WTC11 (cell line): ENCODE data around the gene LCN10. TPM values are rescaled to one million over a fixed set of nuclear protein-coding genes. Genes with fewer than 3 reads are reported as not detected.
"Not testable (repeated sequence)": the region's sequence is repeated elsewhere in the genome, so short reads cannot be mapped to it uniquely, and the experiment has no call there.

Experiments used
- ATAC-seq: fragments of 200-7000 bp; cut with Tn5 transposase; 2 replicates; pipeline ENCODE4 v1.10.0; 2021; ENCODE audit warnings: mild to moderate bottlenecking, moderate library complexity
- CTCF ChIA-PET: fragments of 300-600 bp; sonication (Branson Sonifier 250); formaldehyde crosslinking; loops from one replicate; lab custom pipeline; 2021; ENCODE audit warnings: antibody characterized with exemption; lab: Charles Lee
- POLR2A ChIA-PET: fragments of 350-600 bp; sonication (Branson Sonifier 250); formaldehyde crosslinking; loops from one replicate; lab custom pipeline; 2021; ENCODE audit warnings: antibody characterized with exemption; lab: Charles Lee
- DNase-seq: peaks from one replicate; pipeline ENCODE4 v3.0.0; 2021; ENCODE audit warnings: low spot score
- H3K27ac Mint-ChIP-seq: 2 replicates; pipeline ENCODE4 v1.8.0; 2021; ENCODE audit warnings: mixed read lengths
- H3K27me3 Mint-ChIP-seq: 2 replicates; pipeline ENCODE4 v1.8.0; 2021; ENCODE audit warnings: low read depth, mild to moderate bottlenecking, moderate library complexity, mixed read lengths
- H3K36me3 Mint-ChIP-seq: 2 replicates; pipeline ENCODE4 v1.8.0; 2021; ENCODE audit warnings: mixed read lengths
- H3K4me1 Mint-ChIP-seq: 2 replicates; pipeline ENCODE4 v1.8.0; 2022; ENCODE audit warnings: mixed read lengths
- H3K4me3 Mint-ChIP-seq: 2 replicates; pipeline ENCODE4 v1.8.0; 2021; ENCODE audit warnings: mild to moderate bottlenecking, moderate library complexity, mixed read lengths
- H3K9me3 Mint-ChIP-seq: 2 replicates; pipeline ENCODE4 v1.8.0; 2021; ENCODE audit warnings: mixed read lengths
- ATF1 ChIP-seq: sonication (generic); formaldehyde crosslinking; IDR thresholded peaks from 2 replicates; pipeline ENCODE4 v1.8.1; 2023; ENCODE audit warnings: mild to moderate bottlenecking, moderate library complexity, missing genetic modification reagents
- GABPB1 ChIP-seq: sonication (generic); formaldehyde crosslinking; IDR thresholded peaks from 2 replicates; pipeline ENCODE4 v1.8.1; 2023; ENCODE audit warnings: mild to moderate bottlenecking, missing genetic modification reagents
- NFATC4 ChIP-seq: fragments of 250-450 bp; sonication (Bioruptor Pico); IDR thresholded peaks from 2 replicates; pipeline ENCODE4 v1.9.0; 2021; ENCODE audit warnings: mild to moderate bottlenecking
- SP1 ChIP-seq: sonication (generic); formaldehyde crosslinking; conservative IDR thresholded peaks from 2 replicates; pipeline ENCODE4 v1.8.1; 2022; ENCODE audit warnings: missing genetic modification reagents
- ZNF232 ChIP-seq: sonication (generic); formaldehyde crosslinking; IDR thresholded peaks from 2 replicates; pipeline ENCODE4 v1.8.0; 2022; ENCODE audit warnings: mild to moderate bottlenecking, missing genetic modification reagents
- ZNF317 ChIP-seq: sonication (generic); formaldehyde crosslinking; IDR thresholded peaks from 2 replicates; pipeline ENCODE4 v1.8.1; 2023; ENCODE audit warnings: low read depth, mild to moderate bottlenecking, moderate library complexity, missing genetic modification reagents, borderline replicate concordance
- total RNA-seq: library from RNA; stranded (reverse); gene quantifications from 3 replicates; pipeline ENCODE4 v1.2.3, GENCODE V29; 2021
- TF ChIP-seq, protein P1 (sequence below): sonication (generic); formaldehyde crosslinking; IDR thresholded peaks from 2 replicates; pipeline ENCODE4 v1.8.1; 2022; ENCODE audit warnings: mild to moderate bottlenecking, moderate library complexity, missing genetic modification reagents
- TF ChIP-seq, protein P2 (sequence below): fragments of 250-450 bp; sonication (Bioruptor Pico); IDR thresholded peaks from 2 replicates; pipeline ENCODE4 v1.9.0; 2021; ENCODE audit warnings: moderate library complexity, mild to moderate bottlenecking, inconsistent platforms, borderline replicate concordance
- TF ChIP-seq, protein P3 (sequence below): fragments of 200-600 bp; IDR thresholded peaks from 2 replicates; pipeline ENCODE4 v1.8.0; 2022; ENCODE audit warnings: antibody characterized with exemption

The LCN10 gene
- total RNA-seq, 1 experiment from 2014 or later: 2.4 TPM

DNA sequence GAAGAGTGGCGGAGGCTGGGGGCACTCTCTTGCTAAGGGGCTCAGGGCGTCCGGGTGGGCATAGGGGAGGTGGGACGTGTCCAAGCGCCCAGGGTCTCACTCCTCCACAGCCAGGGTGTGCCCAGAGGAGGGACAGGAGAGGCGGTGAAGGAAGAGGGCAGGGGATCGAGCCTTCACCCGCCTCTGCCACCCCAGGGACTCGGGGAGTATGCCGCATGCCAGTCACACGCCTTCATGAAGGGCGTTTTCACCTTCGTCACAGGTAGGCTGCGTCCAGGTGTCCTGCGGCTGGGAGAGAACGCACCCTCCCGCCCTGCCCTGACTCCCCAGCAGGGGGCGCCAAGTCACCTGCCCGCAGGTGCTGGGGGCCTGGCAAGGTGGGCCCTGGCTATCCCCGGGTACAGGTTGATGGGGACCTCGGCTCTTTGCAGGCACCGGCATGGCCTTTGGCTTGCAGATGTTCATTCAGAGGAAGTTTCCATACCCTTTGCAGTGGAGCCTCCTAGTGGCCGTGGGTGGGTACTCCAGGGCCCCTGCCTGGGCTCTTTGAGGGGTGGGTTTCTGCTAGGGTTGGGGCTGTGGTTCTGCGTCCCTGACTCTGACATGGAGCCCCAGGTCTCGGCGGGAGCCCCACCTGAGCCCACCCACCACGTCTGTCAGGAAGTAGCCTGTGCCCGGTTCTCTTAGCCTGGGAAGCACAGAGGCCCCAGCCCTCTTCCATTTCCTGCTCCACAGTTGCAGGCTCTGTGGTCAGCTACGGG, 49.0 kb upstream of the LCN10 start (continued):
- no peak for TF ChIP-seq ATF1 (CRISPR knock-in tag)
- TF ChIP-seq ZNF232 (CRISPR knock-in tag): peak; percentile 59; the same call in 1 of the 2 replicates

DNA sequence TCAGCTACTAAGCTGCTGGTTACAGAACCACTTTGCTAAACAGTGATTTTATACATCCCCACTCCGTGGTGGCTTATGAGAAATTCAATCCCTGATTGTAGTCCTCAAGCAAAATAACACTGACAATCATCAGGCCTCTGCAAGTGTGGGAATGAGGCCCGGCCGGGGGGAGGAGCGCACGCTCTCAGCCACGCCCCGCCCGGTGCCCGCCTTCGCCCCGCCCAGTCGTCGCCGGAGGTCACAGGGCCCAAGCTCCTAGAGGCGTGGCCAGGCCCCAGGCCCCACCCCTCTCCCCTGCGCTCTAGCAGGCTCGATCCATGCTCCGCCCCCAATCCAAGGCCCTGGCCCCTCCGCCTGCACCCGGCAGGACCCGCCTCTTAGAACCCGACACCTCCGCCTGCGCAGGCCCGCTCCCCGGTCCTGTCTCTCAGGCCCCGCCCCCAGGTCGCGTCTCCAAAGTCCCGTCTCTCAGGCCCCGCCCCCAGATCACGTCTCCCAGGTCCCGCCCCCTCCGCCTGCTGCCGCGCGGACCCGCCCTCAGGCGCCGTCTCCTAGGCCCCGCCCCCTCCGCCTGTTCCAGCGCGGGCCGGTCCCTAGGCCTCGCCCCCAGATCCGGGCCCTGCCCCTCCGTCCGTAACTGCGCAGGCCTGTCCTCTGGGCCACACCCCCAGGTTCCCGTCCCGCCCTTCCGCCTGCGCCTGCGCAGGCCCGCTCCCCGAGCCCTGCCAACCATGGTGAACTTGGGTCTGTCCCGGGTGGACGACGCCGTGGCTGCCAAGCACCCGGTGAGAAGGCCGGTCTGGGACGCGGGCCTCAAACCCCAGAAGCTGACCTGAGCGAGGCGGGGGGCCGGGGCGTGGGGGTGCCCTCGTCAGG, 48.1 kb upstream of the LCN10 start, which contains the start of gene TMEM141:
Gene TMEM141 (plus strand): TSS at position 705 of the 876 bp plus-strand sequence. CDS start 27 bp downstream, at position 732.
- Mint-ChIP-seq H3K4me3 (peak within 1 kb of the TSS; percentile 78), H3K27me3 (peaks cover 4% of the 10 kb centered on the region; the same call in 1 of the 2 replicates), H3K9me3 (no peaks in the 10 kb centered on the region), H3K4me1 (peaks cover 19% of the 10 kb centered on the region), H3K27ac (peak within 1 kb of the TSS; percentile 88), H3K36me3 (peaks cover 3% of the 10 kb centered on the region; the same call in 1 of the 2 replicates)
- TF ChIP-seq SP1 (CRISPR knock-in tag): peak; percentile 67; the same call in 1 of the 2 replicates
- TF ChIP-seq, protein P1, sequence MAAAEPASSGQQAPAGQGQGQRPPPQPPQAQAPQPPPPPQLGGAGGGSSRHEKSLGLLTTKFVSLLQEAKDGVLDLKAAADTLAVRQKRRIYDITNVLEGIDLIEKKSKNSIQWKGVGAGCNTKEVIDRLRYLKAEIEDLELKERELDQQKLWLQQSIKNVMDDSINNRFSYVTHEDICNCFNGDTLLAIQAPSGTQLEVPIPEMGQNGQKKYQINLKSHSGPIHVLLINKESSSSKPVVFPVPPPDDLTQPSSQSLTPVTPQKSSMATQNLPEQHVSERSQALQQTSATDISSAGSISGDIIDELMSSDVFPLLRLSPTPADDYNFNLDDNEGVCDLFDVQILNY: peak; percentile 15; the same call in 1 of the 2 replicates
- TF ChIP-seq NFATC4: no peak
- TF ChIP-seq ZNF317 (CRISPR knock-in tag): no peak
- DNase-seq (peak; percentile 100), ATAC-seq (peak; percentile 92)
- ChIA-PET POLR2A (interaction anchor here (1.0 kb wide), 1 partner anchor 30 kb away, joined by 4 read pairs; no protein-coding TSS in a partner anchor), CTCF (interaction anchor here (0.5 to 3.1 kb wide), 25 partner anchors 10 to 739 kb away, joined by 3 to 28 read pairs (median 4); partner anchors contain the start of genes AJM1, LCN8, NPDC1 and RABL6)

DNA sequence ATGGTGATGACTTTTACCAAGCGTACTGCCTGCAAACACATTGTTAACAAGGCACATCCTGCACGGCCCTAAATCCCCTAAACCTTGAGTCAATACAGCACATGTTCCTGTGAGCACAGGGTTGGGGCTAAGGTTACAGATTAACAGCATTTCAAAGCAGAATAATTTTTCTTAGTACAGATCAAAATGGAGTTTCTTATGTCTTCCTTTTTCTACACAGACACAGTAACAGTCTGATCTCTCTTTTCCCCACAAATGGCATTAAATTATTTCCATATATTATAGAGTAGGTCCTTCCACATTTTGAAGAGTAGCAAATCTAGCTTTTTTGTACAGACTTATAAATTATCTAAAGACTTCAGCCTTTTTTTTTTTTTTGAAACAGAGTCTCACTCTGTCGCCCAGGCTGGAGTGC, 46.8 kb upstream of the LCN10 start:
- no peak for DNase-seq
- ATAC-seq: no peak
- no peak overlapping the region for H3K27ac Mint-ChIP-seq
- peaks cover 4% of the 10 kb centered on the region; the same call in 1 of the 2 replicates for H3K27me3 Mint-ChIP-seq
- H3K4me3 Mint-ChIP-seq: no peak overlapping the region
- ChIA-PET CTCF (no interaction called here), POLR2A (no interaction called here)
- TF ChIP-seq NFATC4: no peak
- H3K36me3 Mint-ChIP-seq: peaks cover 3% of the 10 kb centered on the region; the same call in 1 of the 2 replicates
- H3K4me1 Mint-ChIP-seq: peaks cover 19% of the 10 kb centered on the region
- H3K9me3 Mint-ChIP-seq: no peaks in the 10 kb centered on the region

DNA sequence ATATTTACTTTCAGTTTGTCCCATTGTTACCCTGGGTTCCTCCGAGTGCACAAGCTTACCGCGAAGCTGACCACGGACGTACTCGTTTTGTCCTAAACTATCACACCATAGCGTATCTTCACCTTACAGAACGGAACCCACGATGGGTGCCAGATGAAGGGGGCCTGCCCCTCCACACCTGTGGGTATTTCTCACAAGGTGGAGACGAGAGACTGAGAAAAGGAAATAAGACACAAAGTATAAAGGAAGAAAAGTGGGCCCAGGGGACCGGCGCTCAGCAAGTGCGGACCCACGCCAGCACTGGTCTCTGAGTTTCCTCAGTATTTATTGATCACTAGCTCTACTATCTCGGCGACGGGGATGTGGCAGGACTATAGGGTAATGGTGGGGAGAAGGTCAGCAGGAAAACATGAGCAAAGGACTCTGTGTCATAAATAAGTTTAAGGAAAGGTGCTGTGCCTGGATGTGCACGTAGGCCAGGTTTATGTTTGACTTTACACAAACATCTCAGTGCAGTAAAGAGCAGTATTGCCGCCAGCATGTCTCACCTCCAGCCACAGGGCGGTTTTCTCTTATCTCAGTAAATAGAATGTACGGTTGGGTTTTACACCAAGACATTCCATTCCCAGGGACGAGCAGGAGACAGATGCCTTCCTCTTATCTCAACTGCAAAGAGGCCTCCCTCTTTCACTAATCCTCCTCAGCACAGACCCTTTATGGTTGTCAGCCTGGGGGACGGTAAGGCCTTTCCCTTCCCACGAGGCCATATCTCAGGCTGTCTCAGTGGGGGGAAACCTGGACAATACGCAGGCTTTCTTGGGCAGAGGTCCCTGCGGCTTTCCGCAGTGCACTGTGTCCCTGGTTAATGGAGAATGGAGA, 46.1 kb upstream of the LCN10 start:
- H3K27me3 Mint-ChIP-seq, H3K4me3 Mint-ChIP-seq, H3K36me3 Mint-ChIP-seq, H3K9me3 Mint-ChIP-seq, DNase-seq, ATAC-seq, POLR2A ChIA-PET: not testable (repeated sequence)
- peaks cover 19% of the 10 kb centered on the region for H3K4me1 Mint-ChIP-seq
- peak overlapping the region; percentile 51 for H3K27ac Mint-ChIP-seq
- CTCF ChIA-PET: interaction anchor here (0.6 to 2.0 kb wide), 3 partner anchors 240 to 331 kb away, joined by 3 to 5 read pairs (median 3); no protein-coding TSS in a partner anchor

DNA sequence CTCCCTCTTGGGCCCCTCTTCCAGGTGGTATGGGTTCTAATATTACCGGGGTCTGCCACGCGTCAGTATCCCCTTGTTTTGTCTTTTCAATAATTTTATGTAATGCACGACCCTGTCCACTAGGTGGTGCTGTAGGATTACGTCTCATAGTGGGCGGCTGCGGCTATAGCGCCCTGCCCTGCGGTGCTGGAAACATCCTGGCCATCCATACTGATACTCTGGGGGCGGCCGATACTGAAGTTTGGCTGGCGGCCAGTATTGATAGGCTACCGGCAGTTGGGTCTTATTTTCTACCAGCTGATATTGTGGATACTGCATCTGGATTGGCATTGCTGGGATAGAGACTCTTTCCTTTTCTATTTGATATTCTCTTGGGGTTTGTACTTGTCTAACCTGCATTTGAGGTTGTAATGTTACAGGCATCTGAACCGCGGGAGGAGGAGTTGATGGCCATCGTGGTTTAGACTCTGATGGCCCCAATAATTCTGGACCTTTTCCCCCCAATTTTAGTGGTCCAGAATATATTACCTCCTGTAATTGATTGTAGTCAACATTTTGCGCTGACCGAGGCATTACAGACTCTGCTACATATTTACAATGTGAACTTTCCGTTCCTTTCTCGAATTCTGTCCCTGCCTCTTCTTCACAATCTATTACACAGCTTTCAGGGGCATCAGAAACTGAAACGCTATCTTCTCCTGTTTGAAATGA, 45.1 kb upstream of the LCN10 start:
- H3K9me3 Mint-ChIP-seq: no peaks in the 10 kb centered on the region
- H3K27ac Mint-ChIP-seq: peak overlapping the region; percentile 51
- ChIA-PET CTCF (interaction anchor here (0.6 to 2.0 kb wide), 4 partner anchors 13 to 304 kb away, joined by 3 to 5 read pairs (median 3); no protein-coding TSS in a partner anchor), POLR2A (no interaction called here)
- H3K36me3 Mint-ChIP-seq: peaks cover 3% of the 10 kb centered on the region; the same call in 1 of the 2 replicates
- 0 out of 2 replicates have a peak, but pooled peaks have one; percentile 9 for TF ChIP-seq GABPB1
- TF ChIP-seq, protein P2, sequence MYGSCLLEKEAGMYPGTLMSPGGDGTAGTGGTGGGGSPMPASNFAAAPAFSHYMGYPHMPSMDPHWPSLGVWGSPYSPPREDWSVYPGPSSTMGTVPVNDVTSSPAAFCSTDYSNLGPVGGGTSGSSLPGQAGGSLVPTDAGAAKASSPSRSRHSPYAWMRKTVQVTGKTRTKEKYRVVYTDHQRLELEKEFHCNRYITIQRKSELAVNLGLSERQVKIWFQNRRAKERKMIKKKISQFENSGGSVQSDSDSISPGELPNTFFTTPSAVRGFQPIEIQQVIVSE (CRISPR knock-in tag): no peak
- TF ChIP-seq, protein P3, sequence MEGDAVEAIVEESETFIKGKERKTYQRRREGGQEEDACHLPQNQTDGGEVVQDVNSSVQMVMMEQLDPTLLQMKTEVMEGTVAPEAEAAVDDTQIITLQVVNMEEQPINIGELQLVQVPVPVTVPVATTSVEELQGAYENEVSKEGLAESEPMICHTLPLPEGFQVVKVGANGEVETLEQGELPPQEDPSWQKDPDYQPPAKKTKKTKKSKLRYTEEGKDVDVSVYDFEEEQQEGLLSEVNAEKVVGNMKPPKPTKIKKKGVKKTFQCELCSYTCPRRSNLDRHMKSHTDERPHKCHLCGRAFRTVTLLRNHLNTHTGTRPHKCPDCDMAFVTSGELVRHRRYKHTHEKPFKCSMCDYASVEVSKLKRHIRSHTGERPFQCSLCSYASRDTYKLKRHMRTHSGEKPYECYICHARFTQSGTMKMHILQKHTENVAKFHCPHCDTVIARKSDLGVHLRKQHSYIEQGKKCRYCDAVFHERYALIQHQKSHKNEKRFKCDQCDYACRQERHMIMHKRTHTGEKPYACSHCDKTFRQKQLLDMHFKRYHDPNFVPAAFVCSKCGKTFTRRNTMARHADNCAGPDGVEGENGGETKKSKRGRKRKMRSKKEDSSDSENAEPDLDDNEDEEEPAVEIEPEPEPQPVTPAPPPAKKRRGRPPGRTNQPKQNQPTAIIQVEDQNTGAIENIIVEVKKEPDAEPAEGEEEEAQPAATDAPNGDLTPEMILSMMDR: peak; percentile 85
- H3K4me3 Mint-ChIP-seq: no peak overlapping the region
- peaks cover 4% of the 10 kb centered on the region for H3K27me3 Mint-ChIP-seq
- ATAC-seq: peak; percentile 2; the same call in 1 of the 2 replicates
- H3K4me1 Mint-ChIP-seq: peaks cover 14% of the 10 kb centered on the region
- peak; percentile 78 for DNase-seq

DNA sequence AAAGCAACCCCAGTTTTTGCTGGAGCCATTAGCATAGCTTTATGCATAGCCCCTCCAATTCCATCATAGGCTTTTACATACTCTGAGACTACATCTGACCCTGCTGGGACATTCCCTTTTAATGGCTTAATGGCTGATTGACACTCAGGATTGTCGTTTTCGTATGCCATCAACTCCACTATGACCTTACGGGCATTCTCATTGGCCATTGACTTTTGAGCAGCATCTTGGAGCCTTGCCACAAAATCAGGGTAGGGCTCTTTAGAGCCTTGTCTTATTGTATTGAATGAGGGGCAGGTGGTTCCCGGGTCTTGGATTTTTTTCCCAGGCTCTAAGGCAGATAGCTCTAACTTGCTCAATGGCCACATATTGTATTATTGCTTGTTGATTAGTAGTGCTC, 44.2 kb upstream of the LCN10 start:
- DNase-seq, ATAC-seq, H3K4me3 Mint-ChIP-seq, H3K27me3 Mint-ChIP-seq, H3K4me1 Mint-ChIP-seq, H3K27ac Mint-ChIP-seq, H3K36me3 Mint-ChIP-seq, H3K9me3 Mint-ChIP-seq, POLR2A ChIA-PET: not testable (repeated sequence)
- CTCF ChIA-PET: interaction anchor here (2.0 kb wide), 1 partner anchor 242 kb away, joined by 5 read pairs; no protein-coding TSS in a partner anchor
